HAP-1 (cell line): ENCODE results near the gene PCSK2.

Experiments used
- DNase-seq, 2 experiments: peaks; one replicate each; pipeline ENCODE4 v3.0.0-alpha.2; 2016 to 2020; ENCODE audit warnings: low spot score in 2 of 2
- H3K27me3 ChIP-seq: fragments of 250-450 bp; sonication (Bioruptor Pico); 2 replicates; pipeline ENCODE4 v1.5.1; 2020; ENCODE audit warnings: low read depth, mild to moderate bottlenecking, moderate library complexity
- H3K36me3 ChIP-seq: fragments of 250-450 bp; sonication (Bioruptor Pico); replicated peaks from 2 replicates; pipeline ENCODE4 v1.5.1; 2020; ENCODE audit warnings: mild to moderate bottlenecking
- H3K4me1 ChIP-seq: fragments of 250-450 bp; sonication (Bioruptor Pico); 2 replicates; pipeline ENCODE4 v1.5.1; 2020; ENCODE audit warnings: mild to moderate bottlenecking
- H3K4me3 ChIP-seq: fragments of 250-450 bp; sonication (Bioruptor Pico); 2 replicates; pipeline ENCODE4 v1.5.1; 2020; ENCODE audit warnings: mild to moderate bottlenecking, moderate library complexity
- H3K9me3 ChIP-seq: fragments of 250-450 bp; sonication (Bioruptor Pico); 2 replicates; pipeline ENCODE4 v1.5.1; 2020; ENCODE audit warnings: mild to moderate bottlenecking, moderate library complexity
- in situ Hi-C: fragments of 300-500 bp; cut with MboI; formaldehyde crosslinking; loops from 3 replicates; pipeline ENCODE4 v1.14.3; 2020; ENCODE audit warnings: low sequenced_read_pairs, inconsistent platforms, mixed read lengths

PCSK2 gene

DNA sequence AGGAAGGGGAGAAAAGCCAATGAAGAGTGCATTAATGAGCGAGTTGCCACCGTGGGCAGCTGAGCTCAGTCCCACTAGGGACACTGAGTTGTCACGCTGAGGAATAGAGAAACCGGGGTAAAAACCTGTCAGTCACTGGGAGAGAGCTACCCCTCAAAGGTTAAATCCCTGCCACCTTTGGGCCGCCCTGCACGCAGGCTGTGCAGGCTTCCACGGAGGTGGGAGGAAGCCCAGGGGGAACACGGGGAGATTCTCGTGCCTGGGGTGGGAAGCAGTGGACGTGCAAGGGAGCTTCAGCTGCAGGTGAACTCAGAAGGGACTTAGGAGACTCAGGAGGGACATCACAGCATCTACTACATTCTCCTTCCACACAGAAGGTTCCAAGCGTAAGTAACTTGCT lies 253.9 kb downstream of the PCSK2 start:
- Histone ChIP-seq H3K36me3 (no peaks in the 10 kb centered on the region), H3K27me3 (peaks cover 18% of the 10 kb centered on the region)
- in situ Hi-C loops = loop anchor here (25.0 kb wide), 1 partner anchor 807 kb away; the partner anchor contains the start of gene ZNF133

DNA sequence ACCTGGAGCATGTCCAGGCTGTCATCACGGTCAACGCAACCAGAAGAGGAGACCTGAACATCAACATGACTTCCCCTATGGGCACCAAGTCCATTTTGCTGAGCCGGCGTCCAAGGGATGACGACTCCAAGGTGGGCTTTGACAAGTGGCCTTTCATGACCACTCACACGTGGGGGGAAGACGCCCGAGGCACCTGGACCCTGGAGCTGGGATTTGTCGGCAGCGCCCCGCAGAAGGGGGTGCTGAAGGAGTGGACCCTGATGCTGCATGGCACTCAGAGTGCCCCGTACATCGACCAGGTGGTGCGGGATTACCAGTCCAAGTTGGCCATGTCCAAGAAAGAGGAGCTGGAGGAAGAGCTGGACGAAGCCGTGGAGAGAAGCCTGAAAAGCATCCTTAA lies 254.8 kb downstream of the PCSK2 start:
- H3K27me3 ChIP-seq = peaks cover 19% of the 10 kb centered on the region
- H3K36me3 ChIP-seq = no peaks in the 10 kb centered on the region
- in situ Hi-C loops = loop anchor here (25.0 kb wide), 1 partner anchor 806 kb away; the partner anchor contains the start of gene ZNF133
- no peak for DNase-seq
- no peaks in the 10 kb centered on the region for H3K4me1 ChIP-seq
- H3K9me3 ChIP-seq = no peaks in the 10 kb centered on the region
- H3K4me3 ChIP-seq = no peak overlapping the region

More for the DNA sequence above, 253.9 kb downstream of the PCSK2 start:
- DNase-seq = no peak
- Histone ChIP-seq H3K4me3 (no peak overlapping the region), H3K4me1 (no peaks in the 10 kb centered on the region), H3K9me3 (no peaks in the 10 kb centered on the region)

- Histone ChIP-seq H3K36me3 (no peaks in the 10 kb centered on the region), H3K9me3 (no peaks in the 10 kb centered on the region), H3K4me1 (no peaks in the 10 kb centered on the region), H3K27me3 (peaks cover 19% of the 10 kb centered on the region), H3K4me3 (no peak overlapping the region)
- in situ Hi-C loops = loop anchor here (25.0 kb wide), 1 partner anchor 805 kb away; the partner anchor contains the start of gene ZNF133
- DNase-seq = no peak
Measured at GRCh38 chr20:17482536-17482935, 255.7 kb downstream of the PCSK2 start.

DNA sequence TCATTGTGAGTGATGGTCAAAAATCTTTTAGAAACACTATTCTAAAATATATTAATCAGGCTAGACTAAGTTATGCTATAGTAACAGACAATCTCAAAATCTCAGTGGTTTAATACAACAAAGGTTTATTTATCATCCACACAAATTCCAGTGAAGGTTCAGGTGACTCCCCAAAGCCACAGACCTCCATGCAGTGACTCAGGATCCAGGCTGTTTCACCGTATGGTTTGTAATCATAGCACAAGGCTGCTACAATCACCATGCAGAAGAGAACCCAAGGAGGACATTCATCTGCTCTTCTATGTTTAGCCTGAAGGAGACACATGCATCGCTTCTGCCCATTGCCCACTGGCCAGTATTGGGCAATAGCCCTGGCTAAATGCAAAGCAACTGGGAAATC lies 258.2 kb downstream of the PCSK2 start:
- in situ Hi-C loops = loop anchor here (25.0 kb wide), 1 partner anchor 802 kb away; the partner anchor contains the start of gene ZNF133
- H3K9me3 ChIP-seq = no peaks in the 10 kb centered on the region
- DNase-seq = no peak
- H3K4me3 ChIP-seq = no peak overlapping the region
- no peaks in the 10 kb centered on the region for H3K36me3 ChIP-seq
- no peaks in the 10 kb centered on the region for H3K4me1 ChIP-seq
- H3K27me3 ChIP-seq = peaks cover 24% of the 10 kb centered on the region

DNA sequence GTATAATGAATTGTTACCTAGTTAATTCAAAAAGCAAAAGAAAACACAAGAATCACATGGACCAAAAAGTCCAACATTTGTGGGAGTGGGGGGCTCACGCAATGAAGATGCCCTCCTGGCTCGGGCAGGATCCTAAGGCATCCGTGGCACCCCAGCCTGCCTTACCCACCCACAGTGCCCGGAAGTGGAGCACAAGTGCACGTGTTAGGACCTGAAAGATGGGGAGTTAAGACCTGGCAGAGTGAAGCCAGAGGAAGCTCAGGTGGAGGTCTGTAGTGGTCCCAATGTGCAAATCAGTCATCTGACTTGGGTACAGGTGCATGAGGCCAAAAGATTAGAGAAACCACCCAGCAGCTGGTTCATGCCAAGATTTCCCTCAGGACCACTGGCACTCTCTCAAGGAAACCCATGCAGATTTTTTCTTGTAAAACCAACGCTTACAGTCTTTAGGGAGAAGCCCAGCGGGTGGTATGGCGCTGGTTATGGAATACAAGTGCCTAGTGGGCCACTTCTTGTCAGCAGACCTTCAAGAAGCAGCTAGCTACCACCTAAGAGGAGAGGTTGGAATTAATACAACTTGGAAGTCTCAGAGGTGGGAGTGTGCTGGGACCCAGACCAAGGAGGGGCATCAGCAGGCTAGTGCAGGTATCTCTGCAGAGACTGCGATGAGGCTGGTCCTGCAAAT lies 262.2 kb downstream of the PCSK2 start:
- H3K36me3 ChIP-seq = no peaks in the 10 kb centered on the region

DNA sequence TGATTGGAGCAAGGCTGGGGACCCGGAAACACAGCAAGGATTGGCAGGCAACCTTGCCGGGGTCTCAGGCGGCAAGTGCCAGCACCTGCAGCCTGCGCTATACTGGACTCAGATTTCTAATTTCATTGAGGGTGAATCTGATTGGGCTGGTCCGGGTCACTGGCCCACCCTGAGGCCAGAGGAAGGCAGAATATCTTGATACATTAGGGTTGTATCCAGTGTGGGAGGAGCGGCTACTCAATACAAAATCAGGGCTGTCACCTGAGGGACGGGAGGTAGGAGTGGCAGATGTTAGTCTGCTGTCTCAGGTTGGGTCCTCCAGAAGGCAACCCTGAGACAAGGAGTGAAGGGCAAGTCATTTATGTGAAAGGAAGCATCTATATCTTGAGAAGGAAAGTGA lies 263.7 kb downstream of the PCSK2 start:
- DNase-seq = no peak
- Histone ChIP-seq H3K9me3 (no peaks in the 10 kb centered on the region), H3K36me3 (no peaks in the 10 kb centered on the region), H3K27me3 (peaks cover 8% of the 10 kb centered on the region; the same call in 1 of the 2 replicates), H3K4me1 (no peaks in the 10 kb centered on the region), H3K4me3 (no peak overlapping the region)
- in situ Hi-C loops = loop anchor here (25.0 kb wide), 1 partner anchor 797 kb away; the partner anchor contains the start of gene ZNF133

More for the DNA sequence above, 262.2 kb downstream of the PCSK2 start:
- no peak overlapping the region for H3K4me3 ChIP-seq
- no peaks in the 10 kb centered on the region for H3K9me3 ChIP-seq
- in situ Hi-C loops = loop anchor here (25.0 kb wide), 1 partner anchor 798 kb away; the partner anchor contains the start of gene ZNF133
- no peaks in the 10 kb centered on the region for H3K4me1 ChIP-seq
- H3K27me3 ChIP-seq = peaks cover 20% of the 10 kb centered on the region; the same call in 1 of the 2 replicates
- DNase-seq = no peak

DNA sequence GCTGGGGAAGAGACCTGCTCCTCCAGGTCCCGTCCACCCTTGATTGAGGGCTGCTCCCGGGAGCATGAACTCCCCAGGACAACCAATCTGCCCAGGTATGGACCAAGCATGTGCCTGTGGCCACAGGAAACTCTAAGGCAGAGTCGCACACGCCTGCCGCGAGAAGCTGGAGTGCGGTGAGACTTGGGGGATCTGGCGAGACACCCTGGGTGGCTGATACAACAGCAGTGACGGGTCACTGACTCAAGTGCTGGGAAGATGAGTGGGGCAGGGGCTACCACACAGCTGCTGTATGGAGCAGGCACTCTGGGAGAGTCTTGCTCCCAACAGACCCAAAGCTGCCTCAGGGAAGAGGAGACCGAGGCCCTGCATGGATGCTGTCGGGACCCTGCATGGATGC lies 264.2 kb downstream of the PCSK2 start:
- Histone ChIP-seq H3K4me1 (no peaks in the 10 kb centered on the region), H3K4me3 (no peak overlapping the region), H3K27me3 (peaks cover 8% of the 10 kb centered on the region; the same call in 1 of the 2 replicates), H3K9me3 (no peaks in the 10 kb centered on the region), H3K36me3 (no peaks in the 10 kb centered on the region)
- no peak for DNase-seq
- in situ Hi-C loops = loop anchor here (25.0 kb wide), 1 partner anchor 796 kb away; the partner anchor contains the start of gene ZNF133

DNA sequence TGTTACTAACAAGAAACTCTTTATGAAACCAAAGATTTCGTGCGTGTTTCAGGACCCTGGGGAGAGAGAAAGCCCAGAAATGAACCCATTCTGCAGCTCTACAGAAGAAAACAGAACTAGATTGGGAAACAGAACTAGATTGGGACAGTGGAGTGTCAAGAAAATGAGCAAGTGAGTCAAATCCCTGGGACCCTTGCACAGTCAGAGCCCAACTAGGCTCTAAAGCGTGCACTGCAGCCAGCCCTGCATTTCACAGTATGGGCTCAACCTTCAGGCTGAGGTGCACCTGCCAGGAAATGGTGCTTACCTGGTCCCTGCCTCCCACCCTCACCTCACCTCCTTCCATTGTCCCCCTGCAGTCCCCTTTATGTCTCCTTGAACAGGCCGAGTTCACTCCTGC lies 264.6 kb downstream of the PCSK2 start:
- Histone ChIP-seq H3K9me3 (no peaks in the 10 kb centered on the region), H3K4me3 (no peak overlapping the region), H3K36me3 (no peaks in the 10 kb centered on the region), H3K27me3 (peaks cover 4% of the 10 kb centered on the region; the same call in 1 of the 2 replicates), H3K4me1 (no peaks in the 10 kb centered on the region)
- no peak for DNase-seq
- in situ Hi-C loops = loop anchor here (25.0 kb wide), 1 partner anchor 796 kb away; the partner anchor contains the start of gene ZNF133

- in situ Hi-C loops = loop anchor here (25.0 kb wide), 1 partner anchor 794 kb away; the partner anchor contains the start of gene ZNF133
- H3K36me3 ChIP-seq = no peaks in the 10 kb centered on the region
- no peak overlapping the region for H3K4me3 ChIP-seq
- DNase-seq = no peak
- H3K9me3 ChIP-seq = no peaks in the 10 kb centered on the region
- H3K27me3 ChIP-seq = no peaks in the 10 kb centered on the region
- no peaks in the 10 kb centered on the region for H3K4me1 ChIP-seq
Measured at GRCh38 chr20:17493173-17493572, 266.3 kb downstream of the PCSK2 start.

DNA sequence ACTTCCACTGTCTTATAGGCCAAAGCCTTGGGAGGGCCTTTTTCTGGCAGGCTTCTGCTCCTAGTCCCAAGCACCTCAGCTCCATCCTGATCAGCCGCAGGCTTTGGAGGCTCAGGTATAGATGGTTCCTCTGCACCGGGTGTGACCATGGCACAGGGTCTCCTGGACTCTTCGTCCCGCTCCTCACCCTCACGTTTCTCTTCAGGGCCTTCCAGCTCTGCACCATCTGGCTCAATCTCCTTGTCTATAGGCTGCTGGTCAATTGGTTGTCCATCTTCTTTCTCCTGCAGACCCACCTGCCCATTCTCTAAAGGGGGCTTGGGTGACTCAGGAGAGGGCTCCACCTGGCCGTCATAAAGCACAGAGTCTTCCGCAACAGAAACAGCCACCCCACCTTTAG lies 267.4 kb downstream of the PCSK2 start:
- H3K36me3 ChIP-seq = no peaks in the 10 kb centered on the region
- H3K9me3 ChIP-seq = no peaks in the 10 kb centered on the region
- no peak for DNase-seq
- no peaks in the 10 kb centered on the region for H3K27me3 ChIP-seq
- no peak overlapping the region for H3K4me3 ChIP-seq
- H3K4me1 ChIP-seq = no peaks in the 10 kb centered on the region
- in situ Hi-C loops = loop anchor here (25.0 kb wide), 1 partner anchor 793 kb away; the partner anchor contains the start of gene ZNF133

DNA sequence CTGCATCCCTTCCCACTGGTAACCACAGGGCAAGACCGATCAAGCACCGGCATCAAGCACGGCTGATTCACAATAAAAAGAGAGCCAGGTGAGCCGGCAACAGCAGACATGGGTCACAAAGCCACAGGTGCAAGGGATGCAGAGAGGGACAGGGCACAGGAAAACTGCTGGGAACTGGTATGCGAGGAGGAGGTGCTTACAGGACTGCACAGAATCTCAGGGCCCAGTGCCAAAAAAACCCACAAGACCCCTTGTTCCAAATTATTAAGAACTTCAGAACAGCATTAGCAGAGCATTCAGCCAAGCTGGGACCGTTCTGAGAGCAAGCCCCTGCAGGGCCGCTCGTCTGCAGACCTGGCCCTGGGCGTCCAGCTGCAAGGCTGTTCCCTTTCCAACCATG lies 269.0 kb downstream of the PCSK2 start:
- H3K9me3 ChIP-seq = no peaks in the 10 kb centered on the region
- no peaks in the 10 kb centered on the region for H3K27me3 ChIP-seq
- no peak overlapping the region for H3K4me3 ChIP-seq
- no peaks in the 10 kb centered on the region for H3K36me3 ChIP-seq
- no peak for DNase-seq
- H3K4me1 ChIP-seq = no peaks in the 10 kb centered on the region
- in situ Hi-C loops = loop anchor here (25.0 kb wide), 1 partner anchor 791 kb away; the partner anchor contains the start of gene ZNF133

DNA sequence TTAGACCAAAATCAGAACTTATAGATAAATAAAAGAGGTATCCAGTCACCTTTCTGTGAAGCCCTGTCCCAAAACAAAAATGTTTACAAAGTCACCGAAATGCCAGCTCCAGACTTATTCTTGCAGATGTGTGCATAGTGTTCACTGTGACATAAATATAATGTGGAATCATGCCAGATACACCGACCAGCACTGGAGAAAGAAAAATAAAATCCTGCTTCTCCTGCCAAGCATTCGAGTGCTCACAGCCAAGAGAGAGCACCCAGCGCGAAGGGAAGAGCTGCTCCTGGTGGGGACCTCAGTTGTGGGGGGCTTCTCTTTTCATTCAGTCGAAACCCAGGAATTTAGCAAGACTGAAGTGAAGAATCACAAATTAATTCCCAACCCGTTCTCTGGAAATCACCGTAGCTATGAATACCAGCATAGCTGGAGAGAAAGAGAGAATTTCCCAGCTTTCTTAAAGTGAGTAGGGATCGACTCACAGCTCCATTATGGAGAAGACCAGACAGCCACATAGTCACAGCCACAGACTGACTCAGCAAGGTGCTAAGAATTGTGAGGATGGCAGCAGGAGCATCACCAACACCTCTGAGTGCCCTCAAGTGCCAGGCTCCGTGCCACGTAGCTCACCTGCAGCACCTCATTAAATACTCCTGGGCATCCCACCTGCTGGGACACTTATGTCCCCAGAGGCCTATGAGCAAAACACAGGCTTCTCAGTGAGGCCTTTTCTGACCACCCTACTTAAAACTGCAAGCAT lies 271.2 kb downstream of the PCSK2 start:
- no peak for DNase-seq
- H3K9me3 ChIP-seq = no peaks in the 10 kb centered on the region
- H3K27me3 ChIP-seq = no peaks in the 10 kb centered on the region
- in situ Hi-C loops = loop anchor here (25.0 kb wide), 1 partner anchor 789 kb away; the partner anchor contains the start of gene ZNF133
- no peaks in the 10 kb centered on the region for H3K36me3 ChIP-seq
- no peaks in the 10 kb centered on the region for H3K4me1 ChIP-seq
- no peak overlapping the region for H3K4me3 ChIP-seq

- DNase-seq = no peak
- in situ Hi-C loops = loop anchor here (25.0 kb wide), 1 partner anchor 789 kb away; the partner anchor contains the start of gene ZNF133
- Histone ChIP-seq H3K4me1 (no peaks in the 10 kb centered on the region), H3K36me3 (no peaks in the 10 kb centered on the region), H3K4me3 (no peak overlapping the region), H3K9me3 (no peaks in the 10 kb centered on the region), H3K27me3 (no peaks in the 10 kb centered on the region)
Measured at GRCh38 chr20:17498641-17499040, 271.8 kb downstream of the PCSK2 start.
